HepG2 (cell line): ENCODE measurements around the gene CLTCL1. TPM values are rescaled to one million over a fixed set of nuclear protein-coding genes. Genes with fewer than 3 reads are reported as not detected.

Source experiments
- ATAD3A ChIP-seq: sonication (generic); formaldehyde crosslinking; IDR thresholded peaks from 2 replicates; pipeline ENCODE4 v1.4.0; 2020; ENCODE audit warnings: missing genetic modification reagents
- BRD4 ChIP-seq: sonication (generic); formaldehyde crosslinking; IDR thresholded peaks from 2 replicates; pipeline ENCODE4 v1.4.0; 2020; ENCODE audit warnings: missing genetic modification reagents
- CEBPG ChIP-seq: IDR thresholded peaks from 2 replicates; pipeline ENCODE4 v1.6.1; 2016
- FIP1L1 ChIP-seq: fragments of 200-400 bp; formaldehyde crosslinking; IDR thresholded peaks from 2 replicates; pipeline ENCODE4 v1.6.1; 2018; ENCODE audit warnings: low read depth, mild to moderate bottlenecking, low read length, moderate library complexity, borderline replicate concordance; ENCODE audit not compliant: insufficient read depth
- FOXC1 ChIP-seq: sonication (generic); formaldehyde crosslinking; IDR thresholded peaks from 2 replicates; pipeline ENCODE4 v1.8.0; 2022; ENCODE audit warnings: mild to moderate bottlenecking, missing genetic modification reagents, borderline replicate concordance
- IRF1 ChIP-seq: sonication (generic); formaldehyde crosslinking; IDR thresholded peaks from 2 replicates; pipeline ENCODE4 v1.4.0; 2020; ENCODE audit warnings: low read depth, mild to moderate bottlenecking, missing genetic modification reagents
- MEIS1 ChIP-seq: sonication (generic); formaldehyde crosslinking; IDR thresholded peaks from 2 replicates; pipeline ENCODE4 v1.9.0; 2021; ENCODE audit warnings: mild to moderate bottlenecking, missing genetic modification reagents, moderate library complexity, borderline replicate concordance
- PRMT3 ChIP-seq: sonication (generic); formaldehyde crosslinking; IDR thresholded peaks from 2 replicates; pipeline ENCODE4 v1.8.1; 2022; ENCODE audit warnings: low read depth, mild to moderate bottlenecking, moderate library complexity, missing genetic modification reagents, borderline replicate concordance
- RBFOX2 ChIP-seq: fragments of 200-400 bp; formaldehyde crosslinking; IDR thresholded peaks from 2 replicates; pipeline ENCODE4 v1.6.1; 2017; ENCODE audit warnings: low read depth, mild to moderate bottlenecking, low read length
- STAT6 ChIP-seq: sonication (generic); formaldehyde crosslinking; IDR thresholded peaks from 2 replicates; pipeline ENCODE4 v1.4.0; 2020; ENCODE audit warnings: missing genetic modification reagents, mild to moderate bottlenecking, borderline replicate concordance
- USF2 ChIP-seq, 2 experiments: sonication (generic) in 1 of 2; formaldehyde crosslinking in 1 of 2; IDR thresholded peaks; 2 replicates each; pipeline versions ENCODE4 v1.5.1 to v1.6.1; 2011 to 2020; ENCODE audit warnings: borderline replicate concordance in 1 of 2, low read depth in 1 of 2, low read length in 1 of 2, mild to moderate bottlenecking in 1 of 2, missing genetic modification reagents in 1 of 2, moderate library complexity in 1 of 2
- ZFP36L2 ChIP-seq: sonication (generic); formaldehyde crosslinking; IDR thresholded peaks from 2 replicates; pipeline ENCODE4 v1.4.0; 2020; ENCODE audit warnings: missing genetic modification reagents
- ZNF3 ChIP-seq: IDR thresholded peaks from 2 replicates; pipeline ENCODE4 v1.7.0; 2017; ENCODE audit warnings: inconsistent platforms
- ZNF350 ChIP-seq: sonication (generic); formaldehyde crosslinking; IDR thresholded peaks from 2 replicates; pipeline ENCODE4 v1.4.0; 2020; ENCODE audit warnings: mild to moderate bottlenecking, low read depth, missing genetic modification reagents, borderline replicate concordance
- ZNF362 ChIP-seq: sonication (generic); formaldehyde crosslinking; IDR thresholded peaks from 2 replicates; pipeline ENCODE4 v1.4.0; 2020; ENCODE audit warnings: missing genetic modification reagents, mild to moderate bottlenecking, borderline replicate concordance
- ZNF546 ChIP-seq: sonication (generic); formaldehyde crosslinking; conservative IDR thresholded peaks from 2 replicates; pipeline ENCODE4 v1.8.1; 2023; ENCODE audit warnings: mild to moderate bottlenecking, missing genetic modification reagents
- ZNF557 ChIP-seq: sonication (generic); formaldehyde crosslinking; IDR thresholded peaks from 2 replicates; pipeline ENCODE4 v1.4.0; 2020; ENCODE audit warnings: missing genetic modification reagents
- ZNF569 ChIP-seq: sonication (generic); formaldehyde crosslinking; IDR thresholded peaks from 2 replicates; pipeline ENCODE4 v1.5.0; 2020; ENCODE audit warnings: mild to moderate bottlenecking, missing genetic modification reagents, moderate library complexity, borderline replicate concordance
- ZSCAN20 ChIP-seq: sonication (generic); formaldehyde crosslinking; IDR thresholded peaks from 2 replicates; pipeline ENCODE4 v1.4.0; 2020; ENCODE audit warnings: missing genetic modification reagents, mild to moderate bottlenecking, borderline replicate concordance
- polyA plus RNA-seq, 8 experiments: library from polyadenylated mRNA; depleted of rRNA in 3 of 8; stranded (reverse) in 7 of 8; unstranded in 1 of 8; fragments of >200 nt; fragmentation: Illumina TruSeq in 4 of 8; extraction: Trizol in 4 of 8; gene quantifications; 2 replicates each; pipeline versions ENCODE4 v1.2.1 to v1.2.3, GENCODE V29; 2011 to 2016; ENCODE audit warnings: low read depth in 4 of 8, missing spikeins in 1 of 8, mixed read lengths in 1 of 8; ENCODE audit not compliant: insufficient read depth in 1 of 8
- total RNA-seq, 5 experiments: library from RNA; depleted of rRNA; stranded (reverse); fragments of >200 nt; fragmentation: Illumina TruSeq; extraction: Trizol; gene quantifications; 2 replicates each; pipeline ENCODE4 v1.2.3, GENCODE V29; 2016; ENCODE audit warnings: low read depth in 1 of 5

Gene CLTCL1
- total and polyA plus RNA-seq, 2 of the 13 experiments (the other 11 are each of a cell fraction or from before 2014, with no cell fraction given) = 8.1 to 10.9 TPM

GRCh38 chr22:19177164-19178064 is 114.1 kb downstream of the CLTCL1 start (continued):
- TF ChIP-seq ZFP36L2 (CRISPR knock-in tag) (no peak), ZNF362 (CRISPR knock-in tag) (no peak), ZNF546 (no peak; the same call in 1 of the 2 replicates), RBFOX2 (peak; percentile 40), BRD4 (CRISPR knock-in tag) (no peak), ATAD3A (no peak), ZNF3 (no peak), STAT6 (CRISPR knock-in tag) (no peak), ZNF557 (no peak), PRMT3 (CRISPR knock-in tag) (0 out of 2 replicates have a peak, but pooled peaks have one; percentile 32), MEIS1 (CRISPR knock-in tag) (0 out of 2 replicates have a peak, but pooled peaks have one; percentile 21), FOXC1 (CRISPR knock-in tag) (0 out of 2 replicates have a peak, but pooled peaks have one; percentile 13), ZNF350 (CRISPR knock-in tag) (no peak), FIP1L1 (no peak), ZSCAN20 (0 out of 2 replicates have a peak, but pooled peaks have one; percentile 64), CEBPG (no peak), USF2 (IDR thresholded peaks at IDR 0.05; ENCODE audit: low read depth, low read length) (no peak), USF2 (CRISPR knock-in tag; IDR thresholded peaks at IDR 0.05; ENCODE audit: borderline replicate concordance) (no peak), IRF1 (CRISPR knock-in tag) (no peak), ZNF569 (CRISPR knock-in tag) (no peak)
